ENCODE data around the gene VDR. TPM values are rescaled to one million over a fixed set of nuclear protein-coding genes. Genes with fewer than 3 reads are reported as not detected.

The VDR gene
- total RNA-seq, 1 experiment from 2014 or later = 9.5 TPM

DNA sequence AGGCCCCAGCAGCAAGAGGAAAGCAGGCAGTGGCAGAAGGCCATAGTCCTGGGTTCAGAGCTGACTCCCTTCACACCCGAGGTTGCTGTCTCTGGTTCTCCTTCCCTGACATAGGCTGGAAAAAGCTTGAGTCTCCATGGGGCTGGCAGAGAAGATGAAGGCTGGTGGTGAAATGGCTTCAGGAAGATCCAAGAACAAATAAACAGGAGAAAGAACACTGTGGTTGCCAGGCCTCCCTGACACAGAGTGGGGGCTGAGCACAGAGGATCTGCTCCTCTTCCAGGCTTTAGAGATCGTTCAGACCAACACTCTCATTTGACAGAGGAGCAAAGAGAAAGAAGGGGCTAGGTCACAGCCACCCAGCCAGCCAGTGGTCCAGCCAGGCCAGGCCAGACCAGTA is 99.4 kb downstream of the VDR start:
- DNase-seq (ENCODE audit: low read depth, low spot score) = no peak
- Histone ChIP-seq H3K4me1 (ENCODE audit: control insufficient read depth in 1 of 2, insufficient read depth in 2 of 2, low read length in 2 of 2) (peaks cover 17 to 28% of the 10 kb centered on the region in 2 experiments; a peak in 3 of 4 replicates), H4K20me1 (ENCODE audit: insufficient read depth) (no peaks in the 10 kb centered on the region), H2AFZ (ENCODE audit: low read depth, low read length, poor library complexity, severe bottlenecking) (no peak overlapping the region), H3K79me2 (ENCODE audit: insufficient read depth, low read length) (peaks cover 46% of the 10 kb centered on the region), H3K9me2 (ENCODE audit: insufficient read depth) (no peaks in the 10 kb centered on the region), H3K9me3 (ENCODE audit: control insufficient read depth in 1 of 2, insufficient read depth in 1 of 2, low read depth in 1 of 2, low read length in 2 of 2) (no peaks in the 10 kb centered on the region), H3K27ac (ENCODE audit: low read depth, low read length) (no peak overlapping the region), H3K27me3 (ENCODE audit: insufficient read depth, low read length) (no peaks in the 10 kb centered on the region), H3K9ac (ENCODE audit: low read length) (no peak overlapping the region), H3K36me3 (ENCODE audit: control insufficient read depth in 1 of 2, insufficient read depth in 2 of 2, low read length in 2 of 2) (no peaks in the 10 kb centered on the region), H3K4me3 (replicated peaks in 1 of 2; ENCODE audit: low read depth in 1 of 2, low read length in 2 of 2) (no peak overlapping the region), H3K4me2 (ENCODE audit: low read length) (no peak overlapping the region)
- intact Hi-C loops (cut with micrococcal nuclease) = no loop called here
- ChIA-PET CTCF (no interaction called here), POLR2A (no interaction called here), RAD21 (ENCODE audit: low non-redundant PET in 1 of 2, low total read pairs in 2 of 2, uncharacterized antibody in 2 of 2, unreplicated experiment in 2 of 2) (no interaction called here)
- TF ChIP-seq, protein P1, sequence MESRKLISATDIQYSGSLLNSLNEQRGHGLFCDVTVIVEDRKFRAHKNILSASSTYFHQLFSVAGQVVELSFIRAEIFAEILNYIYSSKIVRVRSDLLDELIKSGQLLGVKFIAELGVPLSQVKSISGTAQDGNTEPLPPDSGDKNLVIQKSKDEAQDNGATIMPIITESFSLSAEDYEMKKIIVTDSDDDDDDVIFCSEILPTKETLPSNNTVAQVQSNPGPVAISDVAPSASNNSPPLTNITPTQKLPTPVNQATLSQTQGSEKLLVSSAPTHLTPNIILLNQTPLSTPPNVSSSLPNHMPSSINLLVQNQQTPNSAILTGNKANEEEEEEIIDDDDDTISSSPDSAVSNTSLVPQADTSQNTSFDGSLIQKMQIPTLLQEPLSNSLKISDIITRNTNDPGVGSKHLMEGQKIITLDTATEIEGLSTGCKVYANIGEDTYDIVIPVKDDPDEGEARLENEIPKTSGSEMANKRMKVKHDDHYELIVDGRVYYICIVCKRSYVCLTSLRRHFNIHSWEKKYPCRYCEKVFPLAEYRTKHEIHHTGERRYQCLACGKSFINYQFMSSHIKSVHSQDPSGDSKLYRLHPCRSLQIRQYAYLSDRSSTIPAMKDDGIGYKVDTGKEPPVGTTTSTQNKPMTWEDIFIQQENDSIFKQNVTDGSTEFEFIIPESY (IDR thresholded peaks at IDR 0.05; ENCODE audit: extremely low read depth, insufficient replicate concordance, low read length) = no peak
- TF ChIP-seq SIN3A (IDR thresholded peaks at IDR 0.05; ENCODE audit: low read depth) = no peak
- TF ChIP-seq CBX3 (IDR thresholded peaks at IDR 0.05; ENCODE audit: low read depth) = no peak
- no peak for TF ChIP-seq ELF1 (IDR thresholded peaks at IDR 0.05; ENCODE audit: borderline replicate concordance, low read depth)
- no peak for TF ChIP-seq YY1 (IDR thresholded peaks at IDR 0.05; ENCODE audit: extremely low read depth, insufficient replicate concordance, low read depth, low read length)
- no peak for TF ChIP-seq JUND (IDR thresholded peaks at IDR 0.05)
- TF ChIP-seq, protein P2, sequence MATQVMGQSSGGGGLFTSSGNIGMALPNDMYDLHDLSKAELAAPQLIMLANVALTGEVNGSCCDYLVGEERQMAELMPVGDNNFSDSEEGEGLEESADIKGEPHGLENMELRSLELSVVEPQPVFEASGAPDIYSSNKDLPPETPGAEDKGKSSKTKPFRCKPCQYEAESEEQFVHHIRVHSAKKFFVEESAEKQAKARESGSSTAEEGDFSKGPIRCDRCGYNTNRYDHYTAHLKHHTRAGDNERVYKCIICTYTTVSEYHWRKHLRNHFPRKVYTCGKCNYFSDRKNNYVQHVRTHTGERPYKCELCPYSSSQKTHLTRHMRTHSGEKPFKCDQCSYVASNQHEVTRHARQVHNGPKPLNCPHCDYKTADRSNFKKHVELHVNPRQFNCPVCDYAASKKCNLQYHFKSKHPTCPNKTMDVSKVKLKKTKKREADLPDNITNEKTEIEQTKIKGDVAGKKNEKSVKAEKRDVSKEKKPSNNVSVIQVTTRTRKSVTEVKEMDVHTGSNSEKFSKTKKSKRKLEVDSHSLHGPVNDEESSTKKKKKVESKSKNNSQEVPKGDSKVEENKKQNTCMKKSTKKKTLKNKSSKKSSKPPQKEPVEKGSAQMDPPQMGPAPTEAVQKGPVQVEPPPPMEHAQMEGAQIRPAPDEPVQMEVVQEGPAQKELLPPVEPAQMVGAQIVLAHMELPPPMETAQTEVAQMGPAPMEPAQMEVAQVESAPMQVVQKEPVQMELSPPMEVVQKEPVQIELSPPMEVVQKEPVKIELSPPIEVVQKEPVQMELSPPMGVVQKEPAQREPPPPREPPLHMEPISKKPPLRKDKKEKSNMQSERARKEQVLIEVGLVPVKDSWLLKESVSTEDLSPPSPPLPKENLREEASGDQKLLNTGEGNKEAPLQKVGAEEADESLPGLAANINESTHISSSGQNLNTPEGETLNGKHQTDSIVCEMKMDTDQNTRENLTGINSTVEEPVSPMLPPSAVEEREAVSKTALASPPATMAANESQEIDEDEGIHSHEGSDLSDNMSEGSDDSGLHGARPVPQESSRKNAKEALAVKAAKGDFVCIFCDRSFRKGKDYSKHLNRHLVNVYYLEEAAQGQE (IDR thresholded peaks at IDR 0.05; ENCODE audit: low read depth) = no peak
- no peak for TF ChIP-seq EGR1 (IDR thresholded peaks at IDR 0.05; ENCODE audit: low read depth)
- TF ChIP-seq ZFX (IDR thresholded peaks at IDR 0.05) = no peak
- BruUV-seq (replicated peaks) = no TSS peak
- no peak for ATAC-seq

All from HCT116 (cell line).